Trophoblast cell (in vitro differentiated cells and primary cell): ENCODE results near the gene NEU1.
"Not testable (repeated sequence)": the region's sequence is repeated elsewhere in the genome, so short reads cannot be mapped to it uniquely, and the experiment has no call there.

Experiments
- DNase-seq, 2 donors: peaks; one replicate each; pipeline ENCODE4 v3.0.0-alpha.2; 2016
- H2AFZ ChIP-seq: 2 replicates; pipeline ENCODE4 v1.6.1; 2013; ENCODE audit warnings: low read length, moderate library complexity, mild to moderate bottlenecking; ENCODE audit not compliant: insufficient read depth, poor library complexity
- H2AK5ac ChIP-seq: 2 replicates; pipeline ENCODE4 v1.6.1; 2013; ENCODE audit warnings: mild to moderate bottlenecking, low read length
- H2BK120ac ChIP-seq: 2 replicates; pipeline ENCODE4 v1.6.1; 2013; ENCODE audit warnings: low read length, mild to moderate bottlenecking, moderate library complexity; ENCODE audit not compliant: insufficient read depth, poor library complexity
- H2BK12ac ChIP-seq: 2 replicates; pipeline ENCODE4 v1.6.1; 2013; ENCODE audit warnings: mild to moderate bottlenecking, low read length, moderate library complexity
- H2BK5ac ChIP-seq: 2 replicates; pipeline ENCODE4 v1.6.1; 2013; ENCODE audit warnings: low read length, low read depth, moderate library complexity, mild to moderate bottlenecking; ENCODE audit not compliant: poor library complexity
- H3K14ac ChIP-seq: 2 replicates; pipeline ENCODE4 v1.6.1; 2013; ENCODE audit warnings: mild to moderate bottlenecking, low read length
- H3K18ac ChIP-seq: 2 replicates; pipeline ENCODE4 v1.6.1; 2013; ENCODE audit warnings: mild to moderate bottlenecking, low read length
- H3K23ac ChIP-seq: 2 replicates; pipeline ENCODE4 v1.6.1; 2013; ENCODE audit warnings: low read length
- H3K27ac ChIP-seq: 2 replicates; pipeline ENCODE4 v1.5.1; 2013; ENCODE audit warnings: low read depth, mild to moderate bottlenecking, inconsistent platforms, low read length, moderate library complexity
- H3K27me3 ChIP-seq: 2 replicates; pipeline ENCODE4 v1.6.1; 2013; ENCODE audit warnings: inconsistent platforms, mild to moderate bottlenecking, low read length, moderate library complexity; ENCODE audit not compliant: insufficient read depth
- H3K36me3 ChIP-seq, 2 experiments: 1 replicate in 1 of 2; 2 replicates in 1 of 2; pipeline ENCODE4 v1.6.1; 2013; ENCODE audit warnings: low read length in 2 of 2, mild to moderate bottlenecking in 2 of 2, moderate library complexity in 1 of 2; ENCODE audit not compliant: insufficient read depth in 2 of 2, control insufficient read depth in 1 of 2
- H3K4ac ChIP-seq: 2 replicates; pipeline ENCODE4 v1.6.1; 2013; ENCODE audit warnings: low read depth, mild to moderate bottlenecking, low read length, moderate library complexity
- H3K4me1 ChIP-seq, 2 experiments: 1 replicate in 1 of 2; 2 replicates in 1 of 2; pipeline ENCODE4 v1.6.1; 2013; ENCODE audit warnings: low read length in 2 of 2, mild to moderate bottlenecking in 2 of 2, moderate library complexity in 1 of 2; ENCODE audit not compliant: insufficient read depth in 2 of 2, control insufficient read depth in 1 of 2
- H3K4me2 ChIP-seq: 2 replicates; pipeline ENCODE4 v1.6.1; 2013; ENCODE audit warnings: inconsistent platforms, mild to moderate bottlenecking, low read length, moderate library complexity
- H3K4me3 ChIP-seq: 2 replicates; pipeline ENCODE4 v1.5.1; 2013; ENCODE audit warnings: mild to moderate bottlenecking, low read depth, low read length, inconsistent platforms
- H3K79me1 ChIP-seq: one replicate; pipeline ENCODE4 v1.6.1; 2013; ENCODE audit warnings: low read length
- H3K79me2 ChIP-seq: 2 replicates; pipeline ENCODE4 v1.6.1; 2013; ENCODE audit warnings: low read length, mild to moderate bottlenecking; ENCODE audit not compliant: control insufficient read depth, insufficient read depth, poor library complexity
- H3K9ac ChIP-seq: 2 replicates; pipeline ENCODE4 v1.6.1; 2013; ENCODE audit warnings: mild to moderate bottlenecking, low read length
- H3K9me3 ChIP-seq: 2 replicates; pipeline ENCODE4 v1.6.1; 2013; ENCODE audit warnings: low read depth, mild to moderate bottlenecking, control low read depth, inconsistent platforms, low read length; ENCODE audit not compliant: insufficient read depth
- H4K12ac ChIP-seq: 2 replicates; pipeline ENCODE4 v1.6.1; 2013; ENCODE audit warnings: low read depth, mild to moderate bottlenecking, low read length, moderate library complexity
- H4K8ac ChIP-seq: 2 replicates; pipeline ENCODE4 v1.6.1; 2013; ENCODE audit warnings: low read depth, mild to moderate bottlenecking, low read length, moderate library complexity
- H4K91ac ChIP-seq: one replicate; pipeline ENCODE4 v1.6.1; 2013; ENCODE audit warnings: low read depth, mild to moderate bottlenecking, low read length, moderate library complexity
- WGBS: extraction: QIAGEN DNeasy Blood & Tissue Kit; methylation state at CpG from one replicate; pipeline ENCODE4 v1.1.7; 2013; ENCODE audit warnings: missing lambda C conversion rate; ENCODE audit not compliant: insufficient read length, insufficient coverage; ENCODE audit errors: extremely low coverage; 5-methylcytosine and 5-hydroxymethylcytosine counted together

Gene NEU1

DNA sequence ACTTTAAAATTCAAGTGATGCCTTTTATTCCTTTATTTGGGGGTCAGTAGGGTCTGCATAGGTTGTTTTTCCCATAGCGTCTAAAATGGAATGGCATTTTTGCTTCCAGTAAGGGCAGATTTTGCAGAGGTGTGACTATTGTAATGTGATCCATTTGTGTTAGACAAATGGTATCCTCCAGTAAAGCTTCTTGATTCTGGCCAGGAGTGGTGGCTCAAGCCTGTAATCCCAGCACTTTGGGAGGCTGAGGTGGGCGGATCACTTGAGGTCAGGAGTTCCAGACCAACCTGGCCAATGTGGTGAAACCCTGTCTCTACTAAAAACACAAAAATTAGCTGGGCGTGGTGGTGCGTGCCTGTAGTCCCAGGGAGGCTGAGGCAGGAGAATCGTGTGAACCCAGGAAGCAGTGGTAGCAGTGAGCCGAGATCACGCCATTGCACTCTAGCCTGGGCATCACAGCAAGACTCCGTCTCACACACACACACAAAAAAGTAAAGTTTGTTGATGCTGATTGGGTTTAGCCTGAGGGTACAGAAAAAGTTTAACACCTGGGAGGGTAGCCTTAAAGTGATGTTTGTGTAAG lies 44.6 kb downstream of the NEU1 start:
- not testable (repeated sequence) for H4K12ac ChIP-seq, H3K36me3 ChIP-seq, H2BK5ac ChIP-seq, H3K4me3 ChIP-seq, H3K27me3 ChIP-seq, H3K4ac ChIP-seq, H3K23ac ChIP-seq, H3K9me3 ChIP-seq, H2BK120ac ChIP-seq, H2AK5ac ChIP-seq, H2AFZ ChIP-seq, H3K79me2 ChIP-seq, H3K18ac ChIP-seq, H4K8ac ChIP-seq, H3K9ac ChIP-seq, H2BK12ac ChIP-seq, H4K91ac ChIP-seq, H3K14ac ChIP-seq, H3K4me2 ChIP-seq, H3K27ac ChIP-seq
- H3K4me1 ChIP-seq, result peaks cover 8 to 12% of the 10 kb centered on the region in 2 experiments
- DNase-seq, result peak in 1 of 2 donors; percentile 14
- WGBS, result no CpG with 5 or more reads among the region's 8 CpGs
- H3K79me1 ChIP-seq, result peaks cover 22% of the 10 kb centered on the region

DNA sequence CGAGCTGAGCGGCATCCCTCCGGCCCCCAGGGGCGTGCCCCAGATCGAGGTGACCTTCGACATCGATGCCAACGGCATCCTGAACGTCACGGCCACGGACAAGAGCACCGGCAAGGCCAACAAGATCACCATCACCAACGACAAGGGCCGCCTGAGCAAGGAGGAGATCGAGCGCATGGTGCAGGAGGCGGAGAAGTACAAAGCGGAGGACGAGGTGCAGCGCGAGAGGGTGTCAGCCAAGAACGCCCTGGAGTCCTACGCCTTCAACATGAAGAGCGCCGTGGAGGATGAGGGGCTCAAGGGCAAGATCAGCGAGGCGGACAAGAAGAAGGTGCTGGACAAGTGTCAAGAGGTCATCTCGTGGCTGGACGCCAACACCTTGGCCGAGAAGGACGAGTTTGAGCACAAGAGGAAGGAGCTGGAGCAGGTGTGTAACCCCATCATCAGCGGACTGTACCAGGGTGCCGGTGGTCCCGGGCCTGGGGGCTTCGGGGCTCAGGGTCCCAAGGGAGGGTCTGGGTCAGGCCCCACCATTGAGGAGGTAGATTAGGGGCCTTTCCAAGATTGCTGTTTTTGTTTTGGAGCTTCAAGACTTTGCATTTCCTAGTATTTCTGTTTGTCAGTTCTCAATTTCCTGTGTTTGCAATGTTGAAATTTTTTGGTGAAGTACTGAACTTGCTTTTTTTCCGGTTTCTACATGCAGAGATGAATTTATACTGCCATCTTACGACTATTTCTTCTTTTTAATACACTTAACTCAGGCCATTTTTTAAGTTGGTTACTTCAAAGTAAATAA lies 45.3 kb downstream of the NEU1 start:
- not testable (repeated sequence) for H2BK5ac ChIP-seq, H3K14ac ChIP-seq, H3K27me3 ChIP-seq, H4K12ac ChIP-seq, H4K8ac ChIP-seq, H2BK120ac ChIP-seq, DNase-seq, H2BK12ac ChIP-seq, H2AK5ac ChIP-seq, H3K9me3 ChIP-seq, H3K4ac ChIP-seq, H3K18ac ChIP-seq, H3K4me3 ChIP-seq, H3K79me2 ChIP-seq, H4K91ac ChIP-seq, H3K23ac ChIP-seq, H3K9ac ChIP-seq, H3K36me3 ChIP-seq, H3K27ac ChIP-seq, H2AFZ ChIP-seq
- Histone ChIP-seq H3K4me1 (peaks cover 8 to 10% of the 10 kb centered on the region in 2 experiments), H3K4me2 (peak overlapping the region; percentile 36), H3K79me1 (peaks cover 19% of the 10 kb centered on the region)
- WGBS, result no CpG with 5 or more reads among the region's 37 CpGs

- Histone ChIP-seq H3K4me3 (peak within 1 kb of the TSS; percentile 66), H3K79me1 (peaks cover 9% of the 10 kb centered on the region), H4K8ac (peak within 1 kb of the TSS; percentile 69), H3K4ac (peak within 1 kb of the TSS; percentile 16), H3K9ac (peak within 1 kb of the TSS; percentile 64), H4K91ac (peak within 1 kb of the TSS; percentile 89), H3K9me3 (peaks cover 1% of the 10 kb centered on the region), H4K12ac (no peak within 1 kb of the TSS), H2BK5ac (peak within 1 kb of the TSS; percentile 78), H3K27me3 (no peaks in the 10 kb centered on the region), H3K27ac (peak within 1 kb of the TSS; percentile 99), H3K23ac (no peak within 1 kb of the TSS), H3K14ac (peak within 1 kb of the TSS; percentile 55), H3K4me2 (peak within 1 kb of the TSS; percentile 75), H2BK120ac (peak within 1 kb of the TSS; percentile 79), H3K18ac (peak within 1 kb of the TSS; percentile 33), H3K36me3 (no peaks in the 10 kb centered on the region), H3K79me2 (no peaks in the 10 kb centered on the region), H3K4me1 (peaks cover 6 to 8% of the 10 kb centered on the region in 2 experiments), H2AFZ (peak within 1 kb of the TSS; percentile 47), H2AK5ac (no peak within 1 kb of the TSS), H2BK12ac (no peak within 1 kb of the TSS)
- no CpG with 5 or more reads among the region's 56 CpGs for WGBS
- DNase-seq, result peak; percentile 88 to 91
These were observed 47.4 kb downstream of the NEU1 start, which contains the start of the genes HSPA1A and HSPA1L for GRCh38 chr6:31815025-31815838. TSS of gene HSPA1A (plus strand) at chr6:31815543. CDS start at chr6:31815757, 214 bp downstream. TSS of gene HSPA1L (minus strand) at chr6:31815283. CDS start at chr6:31811972, 3,311 bp downstream.

DNA sequence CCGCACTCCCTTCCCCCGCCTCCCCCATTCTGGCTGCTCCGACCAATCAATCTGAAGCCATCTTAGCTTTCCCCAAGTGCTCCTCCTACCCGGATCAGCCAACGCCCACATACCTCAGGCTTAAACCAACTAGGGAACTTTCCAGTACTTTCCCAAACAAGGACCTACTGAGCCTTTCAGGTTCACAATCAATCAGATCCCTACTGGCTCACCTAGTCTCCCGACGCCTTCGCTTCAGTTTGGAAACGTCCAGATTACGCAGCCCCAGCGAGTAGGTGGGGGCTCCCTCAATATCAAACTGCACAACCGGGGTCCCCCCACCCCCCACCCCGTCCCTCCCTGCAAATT lies 48.0 kb downstream of the NEU1 start:
- no peak overlapping the region for H4K12ac ChIP-seq
- peak overlapping the region; percentile 16 for H3K4ac ChIP-seq

More for the DNA sequence above, 48.0 kb downstream of the NEU1 start:
- no peak overlapping the region for H2BK12ac ChIP-seq
- H2BK120ac ChIP-seq, result peak overlapping the region; percentile 36
- H3K36me3 ChIP-seq, result no peaks in the 10 kb centered on the region
- peak; percentile 93 to 94 for DNase-seq
- H3K4me2 ChIP-seq, result peak overlapping the region; percentile 65
- H3K4me1 ChIP-seq, result peaks cover 6 to 8% of the 10 kb centered on the region in 2 experiments
- H3K9me3 ChIP-seq, result peaks cover 1% of the 10 kb centered on the region
- no peak overlapping the region for H2AK5ac ChIP-seq
- H2AFZ ChIP-seq, result no peak overlapping the region
- no peaks in the 10 kb centered on the region for H3K27me3 ChIP-seq
- H3K14ac ChIP-seq, result peak overlapping the region; percentile 55
- H4K91ac ChIP-seq, result peak overlapping the region; percentile 89
- no peak overlapping the region for H3K23ac ChIP-seq
- no CpG with 5 or more reads among the region's 13 CpGs for WGBS
- peak overlapping the region; percentile 78 for H2BK5ac ChIP-seq
- H3K79me2 ChIP-seq, result no peaks in the 10 kb centered on the region
- peaks cover 9% of the 10 kb centered on the region for H3K79me1 ChIP-seq
- peak overlapping the region; percentile 64 for H3K9ac ChIP-seq
- H3K4me3 ChIP-seq, result peak overlapping the region; percentile 25
- peak overlapping the region; percentile 33 for H3K18ac ChIP-seq
- peak overlapping the region; percentile 68 for H4K8ac ChIP-seq
- H3K27ac ChIP-seq, result peak overlapping the region; percentile 99
